HG03060 (cell line): ENCODE measurements around the gene UBC.

Experiments
- ATAC-seq: cut with Tn5 transposase; IDR thresholded peaks from one replicate; pipeline ENCODE4 v1.9.1; 2021; ENCODE audit warnings: low read depth, moderate number of reproducible peaks; ENCODE audit not compliant: unreplicated experiment

UBC gene

GRCh38 chr12:124867401-124867930, 47.0 kb downstream of the UBC start:
- no peak for ATAC-seq

- no peak for ATAC-seq
Measured at GRCh38 chr12:124866883-124867400, 47.5 kb downstream of the UBC start.

GRCh38 chr12:124866195-124866882, 48.1 kb downstream of the UBC start:
- ATAC-seq, result no peak

GRCh38 chr12:124865728-124866127, 48.7 kb downstream of the UBC start:
- no peak for ATAC-seq

- no peak for ATAC-seq
Measured at GRCh38 chr12:124864326-124864752, 50.1 kb downstream of the UBC start.

GRCh38 chr12:124863416-124864325, 50.8 kb downstream of the UBC start, which contains the start of gene SCARB1:
Gene SCARB1 (minus strand): TSS chr12:124863864. CDS start chr12:124863720, 144 bp downstream.
- ATAC-seq, result peak; percentile 38

GRCh38 chr12:124862768-124863415, 51.6 kb downstream of the UBC start:
- no peak for ATAC-seq

- no peak for ATAC-seq
Measured at GRCh38 chr12:124861898-124862676, 52.4 kb downstream of the UBC start.
